ENCODE results near the gene SH3D19.
"Not testable (repeated sequence)": the region's sequence is repeated elsewhere in the genome, so short reads cannot be mapped to it uniquely, and the experiment has no call there.

The SH3D19 gene

GRCh38 chr4:151091047-151091446 lies 234.4 kb downstream of the SH3D19 start:
- DNase-seq, result no peak

DNA sequence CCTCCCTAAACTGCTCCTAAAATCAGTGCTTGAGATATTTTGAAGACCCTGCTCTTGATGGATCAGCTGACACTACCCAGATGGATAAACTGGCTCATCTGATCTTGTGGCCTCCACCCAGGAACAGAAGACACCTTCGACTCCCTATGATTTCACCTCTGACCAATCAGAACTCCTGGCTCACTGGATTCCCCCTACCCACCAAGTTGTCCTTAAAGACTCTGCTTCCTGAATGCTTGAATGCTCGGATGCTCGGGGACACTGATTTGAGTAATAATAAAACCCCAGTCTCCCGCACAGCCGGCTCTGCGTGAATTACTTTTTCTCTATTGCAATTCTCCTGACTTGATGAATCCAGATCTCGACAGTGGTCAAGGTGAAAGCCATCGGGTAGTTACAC lies 237.9 kb downstream of the SH3D19 start:
- no peak for DNase-seq

DNA sequence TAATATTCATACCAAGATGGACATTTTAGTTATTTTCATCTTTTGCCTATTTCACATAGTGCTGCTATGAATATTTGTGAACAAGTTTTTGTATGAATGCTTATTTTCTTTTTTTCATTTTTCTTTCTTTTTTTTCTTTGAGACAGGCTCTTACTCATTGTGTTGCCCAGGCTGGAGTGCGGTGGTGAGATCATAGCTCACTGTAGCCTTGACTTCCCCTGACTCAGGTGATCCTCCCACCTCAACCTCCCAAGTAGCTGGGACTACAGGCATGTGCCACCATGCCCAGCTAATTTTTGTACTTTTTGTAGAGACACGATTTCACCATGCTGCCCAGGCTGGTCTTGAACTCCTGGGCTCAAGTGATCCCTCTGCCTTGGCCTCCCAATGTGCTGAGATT lies 247.4 kb downstream of the SH3D19 start:
- not testable (repeated sequence) for DNase-seq

DNA sequence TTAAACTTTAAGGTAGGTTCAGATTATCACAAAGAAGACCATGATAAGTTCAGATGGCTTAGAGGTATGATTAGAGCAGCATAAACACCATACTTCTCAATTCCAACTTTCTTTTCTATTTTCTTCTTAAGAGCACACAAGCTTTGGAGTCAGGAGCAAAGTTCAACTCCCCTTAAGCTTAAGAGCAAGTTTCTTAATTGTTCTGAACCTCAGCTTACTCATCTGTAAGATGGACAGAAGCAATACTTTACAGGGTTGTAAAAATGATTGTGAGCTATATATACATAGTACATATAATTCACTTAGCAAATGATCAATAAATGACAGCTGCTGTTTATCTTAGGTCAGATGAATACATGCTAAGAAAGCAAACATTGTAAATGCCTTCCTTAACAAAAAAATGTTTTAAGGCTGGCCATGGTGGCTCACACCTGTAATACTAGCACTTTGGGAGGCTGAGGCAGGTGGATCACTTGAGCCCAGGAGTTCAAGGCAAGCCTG lies 250.9 kb downstream of the SH3D19 start:
- no peak for DNase-seq
